Body of pancreas (tissue), 4 donors: ENCODE data around the gene IL12B.

ENCODE experiments used
- POLR2A ChIP-seq, 3 donors: fragments of 450-650 bp; IDR thresholded peaks; one replicate each; pipeline ENCODE4 v1.6.1; 2016; ENCODE audit warnings: antibody characterized with exemption in 3 of 3, mild to moderate bottlenecking in 2 of 3
- TF ChIP-seq, protein P1 (sequence below), 7 experiments: fragments of 450-650 bp in 4 of 7; fragments of 200-600 bp in 3 of 7; sonication (generic) in 3 of 7; IDR thresholded peaks; one replicate each; pipeline ENCODE4 v1.5.1; 2016 to 2019; ENCODE audit warnings: antibody characterized with exemption in 7 of 7

DNA sequence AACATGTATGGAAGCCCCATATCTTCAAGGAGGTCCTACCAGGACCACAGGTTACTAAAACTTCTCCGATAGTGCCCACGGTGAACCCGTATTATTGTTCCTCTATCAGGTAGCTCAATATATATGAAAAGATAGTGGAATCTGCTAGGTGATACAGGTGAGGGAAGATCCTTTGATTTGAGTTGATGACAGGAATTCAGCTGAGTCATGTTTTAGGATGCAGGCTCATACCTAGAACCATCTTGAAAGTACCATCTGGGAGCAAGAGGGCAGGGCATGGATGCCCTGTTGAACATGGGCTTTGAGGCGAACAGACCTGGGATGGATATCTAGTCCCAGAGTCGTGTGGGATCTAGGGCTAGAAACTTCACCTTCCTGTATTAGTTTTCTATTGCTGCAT, 35.4 kb downstream of the IL12B start:
- TF ChIP-seq, protein P1, sequence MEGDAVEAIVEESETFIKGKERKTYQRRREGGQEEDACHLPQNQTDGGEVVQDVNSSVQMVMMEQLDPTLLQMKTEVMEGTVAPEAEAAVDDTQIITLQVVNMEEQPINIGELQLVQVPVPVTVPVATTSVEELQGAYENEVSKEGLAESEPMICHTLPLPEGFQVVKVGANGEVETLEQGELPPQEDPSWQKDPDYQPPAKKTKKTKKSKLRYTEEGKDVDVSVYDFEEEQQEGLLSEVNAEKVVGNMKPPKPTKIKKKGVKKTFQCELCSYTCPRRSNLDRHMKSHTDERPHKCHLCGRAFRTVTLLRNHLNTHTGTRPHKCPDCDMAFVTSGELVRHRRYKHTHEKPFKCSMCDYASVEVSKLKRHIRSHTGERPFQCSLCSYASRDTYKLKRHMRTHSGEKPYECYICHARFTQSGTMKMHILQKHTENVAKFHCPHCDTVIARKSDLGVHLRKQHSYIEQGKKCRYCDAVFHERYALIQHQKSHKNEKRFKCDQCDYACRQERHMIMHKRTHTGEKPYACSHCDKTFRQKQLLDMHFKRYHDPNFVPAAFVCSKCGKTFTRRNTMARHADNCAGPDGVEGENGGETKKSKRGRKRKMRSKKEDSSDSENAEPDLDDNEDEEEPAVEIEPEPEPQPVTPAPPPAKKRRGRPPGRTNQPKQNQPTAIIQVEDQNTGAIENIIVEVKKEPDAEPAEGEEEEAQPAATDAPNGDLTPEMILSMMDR (IDR thresholded peaks at IDR 0.05), result no peak
- no peak for TF ChIP-seq POLR2A (IDR thresholded peaks at IDR 0.05)
